ENCODE results near the gene CGB2.

Gene CGB2

GRCh38 chr19:48991873-48992580 is 39.7 kb upstream of the CGB2 start:
- Histone ChIP-seq H3K9me3 (ENCODE audit: control insufficient read depth, low read length) (no peaks in the 10 kb centered on the region), H3K27ac (ENCODE audit: insufficient read depth, low read length, poor library complexity, severe bottlenecking) (peak overlapping the region; percentile 74), H3K4me1 (ENCODE audit: control insufficient read depth, insufficient read depth, low read length, poor library complexity, severe bottlenecking) (peaks cover 26% of the 10 kb centered on the region), H3K4me3 (ENCODE audit: insufficient read depth, low read depth, low read length, poor library complexity, severe bottlenecking) (peak overlapping the region; percentile 72), H3K27me3 (replicated peaks; ENCODE audit: control insufficient read depth, insufficient read depth, low read length, poor library complexity, severe bottlenecking) (no peaks in the 10 kb centered on the region), H3K36me3 (ENCODE audit: control insufficient read depth, insufficient read depth, low read length) (peaks cover 5% of the 10 kb centered on the region)
- no peak for DNase-seq

- Histone ChIP-seq H3K9me3 (ENCODE audit: control insufficient read depth, low read length) (no peaks in the 10 kb centered on the region), H3K36me3 (ENCODE audit: control insufficient read depth, insufficient read depth, low read length) (peaks cover 5% of the 10 kb centered on the region), H3K4me3 (ENCODE audit: insufficient read depth, low read depth, low read length, poor library complexity, severe bottlenecking) (peak overlapping the region; percentile 72), H3K4me1 (ENCODE audit: control insufficient read depth, insufficient read depth, low read length, poor library complexity, severe bottlenecking) (peaks cover 26% of the 10 kb centered on the region), H3K27ac (ENCODE audit: insufficient read depth, low read length, poor library complexity, severe bottlenecking) (peak overlapping the region; percentile 74), H3K27me3 (replicated peaks; ENCODE audit: control insufficient read depth, insufficient read depth, low read length, poor library complexity, severe bottlenecking) (no peaks in the 10 kb centered on the region)
- DNase-seq, result peak in 1 of 3 donors; percentile 3
Observed at GRCh38 chr19:48992581-48993174, 39.0 kb upstream of the CGB2 start.

GRCh38 chr19:48993175-48994034 is 38.3 kb upstream of the CGB2 start, which contains the start of the genes GYS1 and RUVBL2:
TSS of gene GYS1 (minus strand) at chr19:48993309. CDS start at chr19:48993112, 197 bp downstream.
TSS of gene RUVBL2 (plus strand) at chr19:48993887. CDS start at chr19:48993912, 25 bp downstream.
- no peaks in the 10 kb centered on the region for H3K27me3 ChIP-seq (replicated peaks; ENCODE audit: control insufficient read depth, insufficient read depth, low read length, poor library complexity, severe bottlenecking)
- peak within 1 kb of the TSS; percentile 72 for H3K4me3 ChIP-seq (ENCODE audit: insufficient read depth, low read depth, low read length, poor library complexity, severe bottlenecking)
- peaks cover 26% of the 10 kb centered on the region for H3K4me1 ChIP-seq (ENCODE audit: control insufficient read depth, insufficient read depth, low read length, poor library complexity, severe bottlenecking)
- peak; percentile 98 for DNase-seq
- no peaks in the 10 kb centered on the region for H3K9me3 ChIP-seq (ENCODE audit: control insufficient read depth, low read length)
- peaks cover 3% of the 10 kb centered on the region for H3K36me3 ChIP-seq (ENCODE audit: control insufficient read depth, insufficient read depth, low read length)
- H3K27ac ChIP-seq (ENCODE audit: insufficient read depth, low read length, poor library complexity, severe bottlenecking), result peak within 1 kb of the TSS; percentile 82

DNA sequence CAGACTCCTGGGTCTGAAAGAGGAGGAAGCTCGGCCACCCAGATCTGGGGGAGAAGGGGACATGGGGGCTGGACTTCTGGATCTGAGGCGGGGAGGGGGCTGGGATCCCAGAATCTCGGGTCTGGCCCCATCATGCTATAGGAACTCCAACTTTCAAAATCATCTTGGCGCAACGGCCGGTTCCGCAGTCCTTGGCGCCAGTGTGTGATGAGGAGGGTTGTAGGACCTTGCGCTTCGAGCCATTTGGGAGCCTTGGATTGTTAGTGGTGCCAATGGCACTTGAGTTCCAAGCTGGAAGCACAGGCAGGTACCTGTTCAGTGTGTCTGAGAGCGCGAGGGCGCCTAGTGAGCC is 37.7 kb upstream of the CGB2 start:
- Histone ChIP-seq H3K4me1 (ENCODE audit: control insufficient read depth, insufficient read depth, low read length, poor library complexity, severe bottlenecking) (peaks cover 26% of the 10 kb centered on the region), H3K27ac (ENCODE audit: insufficient read depth, low read length, poor library complexity, severe bottlenecking) (peak overlapping the region; percentile 82), H3K27me3 (replicated peaks; ENCODE audit: control insufficient read depth, insufficient read depth, low read length, poor library complexity, severe bottlenecking) (no peaks in the 10 kb centered on the region), H3K9me3 (ENCODE audit: control insufficient read depth, low read length) (no peaks in the 10 kb centered on the region), H3K4me3 (ENCODE audit: insufficient read depth, low read depth, low read length, poor library complexity, severe bottlenecking) (peak overlapping the region; percentile 72), H3K36me3 (ENCODE audit: control insufficient read depth, insufficient read depth, low read length) (no peaks in the 10 kb centered on the region)
- DNase-seq, result no peak

- H3K9me3 ChIP-seq (ENCODE audit: control insufficient read depth, low read length), result no peaks in the 10 kb centered on the region
- peak in 1 of 3 donors; percentile 18 for DNase-seq
- peaks cover 2% of the 10 kb centered on the region for H3K36me3 ChIP-seq (ENCODE audit: control insufficient read depth, insufficient read depth, low read length)
- peaks cover 8% of the 10 kb centered on the region for H3K4me1 ChIP-seq (ENCODE audit: control insufficient read depth, insufficient read depth, low read length, poor library complexity, severe bottlenecking)
- H3K27ac ChIP-seq (ENCODE audit: insufficient read depth, low read length, poor library complexity, severe bottlenecking), result no peak overlapping the region
- H3K27me3 ChIP-seq (replicated peaks; ENCODE audit: control insufficient read depth, insufficient read depth, low read length, poor library complexity, severe bottlenecking), result no peaks in the 10 kb centered on the region
- H3K4me3 ChIP-seq (ENCODE audit: insufficient read depth, low read depth, low read length, poor library complexity, severe bottlenecking), result no peak overlapping the region
Observed at GRCh38 chr19:48997972-48998371, 33.7 kb upstream of the CGB2 start.

- peak; percentile 42 to 54 (median 42) for DNase-seq
- Histone ChIP-seq H3K9me3 (ENCODE audit: control insufficient read depth, low read length) (no peaks in the 10 kb centered on the region), H3K36me3 (ENCODE audit: control insufficient read depth, insufficient read depth, low read length) (peaks cover 17% of the 10 kb centered on the region), H3K4me3 (ENCODE audit: insufficient read depth, low read depth, low read length, poor library complexity, severe bottlenecking) (no peak overlapping the region), H3K4me1 (ENCODE audit: control insufficient read depth, insufficient read depth, low read length, poor library complexity, severe bottlenecking) (no peaks in the 10 kb centered on the region), H3K27me3 (replicated peaks; ENCODE audit: control insufficient read depth, insufficient read depth, low read length, poor library complexity, severe bottlenecking) (no peaks in the 10 kb centered on the region), H3K27ac (ENCODE audit: insufficient read depth, low read length, poor library complexity, severe bottlenecking) (no peak overlapping the region)
Observed at GRCh38 chr19:48999481-49000325, 32.0 kb upstream of the CGB2 start.

GRCh38 chr19:49004133-49004532 is 27.6 kb upstream of the CGB2 start:
- H3K4me1 ChIP-seq (ENCODE audit: control insufficient read depth, insufficient read depth, low read length, poor library complexity, severe bottlenecking), result no peaks in the 10 kb centered on the region
- peaks cover 40% of the 10 kb centered on the region for H3K36me3 ChIP-seq (ENCODE audit: control insufficient read depth, insufficient read depth, low read length)
- H3K27ac ChIP-seq (ENCODE audit: insufficient read depth, low read length, poor library complexity, severe bottlenecking), result no peak overlapping the region
- no peaks in the 10 kb centered on the region for H3K27me3 ChIP-seq (replicated peaks; ENCODE audit: control insufficient read depth, insufficient read depth, low read length, poor library complexity, severe bottlenecking)
- DNase-seq, result no peak
- H3K4me3 ChIP-seq (ENCODE audit: insufficient read depth, low read depth, low read length, poor library complexity, severe bottlenecking), result no peak overlapping the region
- H3K9me3 ChIP-seq (ENCODE audit: control insufficient read depth, low read length), result no peaks in the 10 kb centered on the region

GRCh38 chr19:49004964-49005614 is 26.6 kb upstream of the CGB2 start:
- no peak overlapping the region for H3K4me3 ChIP-seq (ENCODE audit: insufficient read depth, low read depth, low read length, poor library complexity, severe bottlenecking)

GRCh38 chr19:49006905-49007304 is 24.8 kb upstream of the CGB2 start:
- no peaks in the 10 kb centered on the region for H3K4me1 ChIP-seq (ENCODE audit: control insufficient read depth, insufficient read depth, low read length, poor library complexity, severe bottlenecking)
- H3K27me3 ChIP-seq (replicated peaks; ENCODE audit: control insufficient read depth, insufficient read depth, low read length, poor library complexity, severe bottlenecking), result no peaks in the 10 kb centered on the region
- H3K36me3 ChIP-seq (ENCODE audit: control insufficient read depth, insufficient read depth, low read length), result peaks cover 58% of the 10 kb centered on the region
- no peaks in the 10 kb centered on the region for H3K9me3 ChIP-seq (ENCODE audit: control insufficient read depth, low read length)
- no peak overlapping the region for H3K4me3 ChIP-seq (ENCODE audit: insufficient read depth, low read depth, low read length, poor library complexity, severe bottlenecking)
- DNase-seq, result no peak
- no peak overlapping the region for H3K27ac ChIP-seq (ENCODE audit: insufficient read depth, low read length, poor library complexity, severe bottlenecking)

More at GRCh38 chr19:49004964-49005614, 26.6 kb upstream of the CGB2 start:
- Histone ChIP-seq H3K9me3 (ENCODE audit: control insufficient read depth, low read length) (no peaks in the 10 kb centered on the region), H3K4me1 (ENCODE audit: control insufficient read depth, insufficient read depth, low read length, poor library complexity, severe bottlenecking) (no peaks in the 10 kb centered on the region), H3K36me3 (ENCODE audit: control insufficient read depth, insufficient read depth, low read length) (peaks cover 48% of the 10 kb centered on the region), H3K27me3 (replicated peaks; ENCODE audit: control insufficient read depth, insufficient read depth, low read length, poor library complexity, severe bottlenecking) (no peaks in the 10 kb centered on the region), H3K27ac (ENCODE audit: insufficient read depth, low read length, poor library complexity, severe bottlenecking) (no peak overlapping the region)
- DNase-seq, result no peak

Measured in effector memory CD4-positive, alpha-beta T cell (primary cell).